Measurements from ENCODE around the gene MBNL2.

MBNL2 gene

GRCh38 chr13:97215325-97215724, 6.8 kb upstream of the MBNL2 start:
- TF ChIP-seq CTCF (IDR thresholded peaks at IDR 0.05; ENCODE audit: extremely low read depth, insufficient read depth, missing control alignments): no peak
- in situ Hi-C loops (cut with MboI; ENCODE audit: low pct_unique_long_range_greater_than_20kb, low sequenced_read_pairs, unreplicated experiment): no loop called here
- no peak for DNase-seq (ENCODE audit: low spot score)

- TF ChIP-seq CTCF (IDR thresholded peaks at IDR 0.05; ENCODE audit: extremely low read depth, insufficient read depth, missing control alignments): no peak
- DNase-seq (ENCODE audit: low spot score): no peak
- in situ Hi-C loops (cut with MboI; ENCODE audit: low pct_unique_long_range_greater_than_20kb, low sequenced_read_pairs, unreplicated experiment): no loop called here
These were observed 2.9 kb upstream of the MBNL2 start for GRCh38 chr13:97219226-97219625.

GRCh38 chr13:97220151-97220900, 1.8 kb upstream of the MBNL2 start:
- no peak for DNase-seq (ENCODE audit: low spot score)
- in situ Hi-C loops (cut with MboI; ENCODE audit: low pct_unique_long_range_greater_than_20kb, low sequenced_read_pairs, unreplicated experiment): no loop called here
- TF ChIP-seq CTCF (IDR thresholded peaks at IDR 0.05; ENCODE audit: extremely low read depth, insufficient read depth, missing control alignments): no peak

- in situ Hi-C loops (cut with MboI; ENCODE audit: low pct_unique_long_range_greater_than_20kb, low sequenced_read_pairs, unreplicated experiment): no loop called here
- DNase-seq (ENCODE audit: low spot score): no peak
- TF ChIP-seq CTCF (IDR thresholded peaks at IDR 0.05; ENCODE audit: extremely low read depth, insufficient read depth, missing control alignments): no peak
These were observed 1.1 kb upstream of the MBNL2 start for GRCh38 chr13:97221046-97221445.

GRCh38 chr13:97221466-97221865, 667 bp upstream of the MBNL2 start:
- TF ChIP-seq CTCF (IDR thresholded peaks at IDR 0.05; ENCODE audit: extremely low read depth, insufficient read depth, missing control alignments): no peak
- no peak for DNase-seq (ENCODE audit: low spot score)
- in situ Hi-C loops (cut with MboI; ENCODE audit: low pct_unique_long_range_greater_than_20kb, low sequenced_read_pairs, unreplicated experiment): no loop called here

GRCh38 chr13:97223037-97223710, 1.0 kb downstream of the MBNL2 start:
- TF ChIP-seq CTCF (IDR thresholded peaks at IDR 0.05; ENCODE audit: extremely low read depth, insufficient read depth, missing control alignments): no peak
- in situ Hi-C loops (cut with MboI; ENCODE audit: low pct_unique_long_range_greater_than_20kb, low sequenced_read_pairs, unreplicated experiment): no loop called here
- DNase-seq (ENCODE audit: low spot score): no peak
